NCI-H510A treated with DMSO at 0.1 percent for 48 hours (cell line): ENCODE measurements around the gene LRRTM4.
"Not testable (repeated sequence)": the region's sequence is repeated elsewhere in the genome, so short reads cannot be mapped to it uniquely, and the experiment has no call there.

Experiments used
- DNase-seq: peaks from one replicate; lab custom pipeline; 2025; lab: John Stamatoyannopoulos, UW

The LRRTM4 gene

GRCh38 chr2:77169426-77169825 lies 352.8 kb downstream of the LRRTM4 start:
- no peak for DNase-seq

- not testable (repeated sequence) for DNase-seq
These were observed 358.2 kb downstream of the LRRTM4 start for GRCh38 chr2:77164021-77164420.

GRCh38 chr2:77161009-77161408 lies 361.2 kb downstream of the LRRTM4 start:
- no peak for DNase-seq

DNA sequence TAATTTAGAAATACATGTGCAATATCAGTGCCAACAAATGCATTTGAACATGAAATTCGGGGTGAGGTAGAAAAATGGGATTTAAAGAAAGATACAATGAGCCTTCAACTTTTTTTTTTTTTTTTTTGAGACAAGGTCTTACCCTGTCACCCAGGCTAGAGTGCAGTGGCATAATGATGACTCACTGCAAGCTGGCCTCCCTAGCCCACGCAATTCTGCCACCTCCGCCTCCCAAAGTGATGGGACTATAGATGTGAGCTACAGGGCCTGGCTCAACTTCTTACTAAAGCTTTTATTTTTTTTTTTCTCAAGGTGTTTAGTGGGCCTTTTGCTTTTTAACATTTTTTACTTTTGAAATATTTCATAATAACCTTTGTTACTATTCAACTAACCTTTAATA lies 365.6 kb downstream of the LRRTM4 start:
- no peak for DNase-seq

DNA sequence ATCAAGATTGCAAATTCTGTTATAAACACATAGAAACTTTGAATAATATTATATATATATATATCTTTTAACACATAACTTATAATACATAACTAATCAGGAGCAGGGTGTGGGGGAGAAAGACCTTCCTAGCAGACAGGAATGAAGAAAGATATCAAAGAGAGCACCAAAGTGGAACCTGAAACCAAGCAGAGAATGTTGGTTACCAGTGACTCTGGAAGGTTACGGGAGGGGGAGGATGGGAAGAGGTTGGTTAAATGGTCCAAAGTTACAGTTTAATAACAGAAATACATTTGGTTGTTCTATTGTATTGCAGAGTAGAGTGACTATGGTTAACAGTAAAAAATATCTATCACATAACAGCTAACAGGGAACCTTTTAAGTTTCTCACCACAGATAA lies 366.7 kb downstream of the LRRTM4 start:
- no peak for DNase-seq

DNA sequence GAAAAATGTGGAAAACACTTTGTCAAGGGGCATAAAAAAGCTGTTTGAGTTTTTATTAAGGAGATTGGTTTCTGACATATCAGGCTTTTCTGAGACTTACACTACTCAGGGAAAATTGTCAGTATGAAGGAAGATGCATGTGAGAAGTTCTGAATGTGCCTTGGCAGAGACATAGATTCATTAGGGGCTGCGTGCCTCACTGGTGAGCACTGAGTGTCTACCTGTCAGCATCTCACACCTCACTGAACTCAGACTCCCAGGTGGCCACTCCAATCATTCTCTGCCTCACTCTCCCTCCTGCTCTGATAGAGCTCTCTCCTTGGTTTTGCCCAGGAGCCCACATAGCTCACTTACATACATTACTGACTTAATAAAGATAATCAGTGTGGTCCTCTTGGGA lies 372.6 kb downstream of the LRRTM4 start:
- DNase-seq: no peak

DNA sequence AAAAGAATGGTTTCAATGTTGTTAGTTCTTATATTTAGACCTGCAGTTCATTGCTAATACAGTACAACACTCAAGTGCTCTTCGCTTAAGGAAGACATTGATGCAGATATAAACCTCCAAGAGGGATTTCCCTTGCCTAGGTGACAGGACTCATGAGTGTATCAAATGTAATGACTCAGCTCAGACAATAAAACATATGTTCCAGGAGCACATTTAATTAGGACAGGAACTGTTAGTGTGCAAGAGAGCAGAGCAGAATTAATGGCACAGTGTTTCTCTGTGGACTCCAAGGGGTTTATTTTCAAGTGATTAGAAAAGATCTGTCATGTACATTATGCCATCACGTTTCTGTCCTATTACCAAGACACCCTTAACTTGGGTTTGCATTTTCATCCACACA lies 375.0 kb downstream of the LRRTM4 start:
- peak; percentile 6 for DNase-seq

DNA sequence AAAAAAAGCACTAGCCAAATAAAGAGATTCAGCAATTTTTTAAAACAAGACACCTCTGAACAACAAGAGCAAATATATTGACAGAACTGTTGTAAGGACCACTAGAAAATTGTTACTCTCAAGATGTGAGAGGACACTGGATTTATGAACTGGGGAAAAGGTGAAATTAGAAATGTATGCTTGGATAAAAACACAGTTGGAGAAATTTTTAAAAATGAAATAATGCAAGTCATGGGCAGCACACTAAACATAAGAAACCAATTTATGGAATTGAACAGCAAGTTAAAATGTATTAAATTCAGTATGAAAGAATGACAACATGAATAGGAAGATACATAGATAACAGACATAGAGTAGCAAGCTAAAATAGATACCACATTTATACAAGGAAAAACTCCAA lies 377.4 kb downstream of the LRRTM4 start:
- DNase-seq: no peak

- DNase-seq: no peak
These were observed 380.0 kb downstream of the LRRTM4 start for GRCh38 chr2:77142141-77142540.

GRCh38 chr2:77128479-77128878 lies 393.7 kb downstream of the LRRTM4 start:
- not testable (repeated sequence) for DNase-seq

- no peak for DNase-seq
These were observed 394.8 kb downstream of the LRRTM4 start for GRCh38 chr2:77127345-77127744.

- DNase-seq: no peak
These were observed 400.7 kb downstream of the LRRTM4 start for GRCh38 chr2:77121518-77121917.

- DNase-seq: no peak
These were observed 402.8 kb downstream of the LRRTM4 start for GRCh38 chr2:77119333-77119732.

DNA sequence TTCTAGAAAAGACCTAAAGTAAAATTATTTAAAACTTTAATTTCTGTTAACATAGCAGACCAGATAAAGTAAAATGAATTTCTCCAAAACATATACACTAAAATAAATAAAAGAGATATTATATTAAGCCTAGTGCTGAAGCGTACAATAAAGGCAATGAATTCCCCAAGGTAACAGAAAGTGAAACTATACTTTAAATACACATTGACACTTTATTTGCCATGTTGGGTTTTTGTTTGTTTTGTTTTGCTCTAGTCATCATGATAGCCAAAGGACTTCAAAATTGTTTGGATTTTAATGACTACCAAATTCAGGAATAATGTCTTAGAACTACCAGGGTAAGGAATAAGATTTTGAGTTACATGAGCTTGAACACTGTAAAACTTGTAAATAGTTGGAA lies 413.3 kb downstream of the LRRTM4 start:
- DNase-seq: no peak

DNA sequence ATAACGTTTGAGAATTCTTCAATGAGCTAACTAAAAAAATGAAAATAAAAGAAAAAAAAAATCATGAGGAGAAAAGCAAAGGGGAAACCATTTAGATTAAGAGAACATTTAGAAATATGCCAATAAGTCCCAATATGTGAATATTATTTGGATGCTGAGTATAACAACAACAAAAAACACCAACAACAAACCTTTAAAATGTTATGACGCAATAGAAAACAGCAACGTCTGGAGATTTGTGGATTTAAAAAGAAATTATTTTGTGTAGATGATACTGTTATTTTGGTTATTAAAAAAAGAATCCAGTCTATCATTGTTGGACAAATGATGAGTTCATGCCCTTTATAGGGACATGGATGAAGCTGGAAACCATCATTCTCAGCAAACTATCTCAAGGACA lies 417.2 kb downstream of the LRRTM4 start:
- no peak for DNase-seq

GRCh38 chr2:77104554-77104953 lies 417.6 kb downstream of the LRRTM4 start:
- no peak for DNase-seq

DNA sequence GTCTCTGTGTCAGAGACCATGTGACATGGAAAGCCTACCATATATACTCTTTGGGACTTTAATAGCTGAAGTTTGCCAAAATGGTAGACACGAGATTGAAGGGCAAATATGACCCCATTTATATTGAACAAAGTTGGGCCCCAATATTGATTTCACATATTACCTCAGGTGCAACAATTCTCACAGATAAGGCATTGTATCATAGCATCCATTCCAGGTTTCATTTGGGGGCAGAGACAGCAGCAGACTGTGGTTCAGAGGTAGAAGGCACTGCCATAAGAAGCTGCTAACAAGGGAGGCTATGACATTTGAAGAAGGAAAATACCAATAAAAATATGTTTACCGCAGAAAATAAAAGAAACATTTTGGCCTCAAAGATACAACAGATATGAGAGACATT lies 419.2 kb downstream of the LRRTM4 start:
- DNase-seq: no peak

GRCh38 chr2:77101796-77102452 lies 420.3 kb downstream of the LRRTM4 start:
- no peak for DNase-seq

GRCh38 chr2:77099961-77100360 lies 422.2 kb downstream of the LRRTM4 start:
- DNase-seq: no peak

- DNase-seq: not testable (repeated sequence)
These were observed 426.7 kb downstream of the LRRTM4 start for GRCh38 chr2:77095525-77095924.

- no peak for DNase-seq
These were observed 427.1 kb downstream of the LRRTM4 start for GRCh38 chr2:77095096-77095495.

- not testable (repeated sequence) for DNase-seq
These were observed 433.8 kb downstream of the LRRTM4 start for GRCh38 chr2:77088424-77088823.

GRCh38 chr2:77087987-77088414 lies 434.2 kb downstream of the LRRTM4 start:
- no peak for DNase-seq

DNA sequence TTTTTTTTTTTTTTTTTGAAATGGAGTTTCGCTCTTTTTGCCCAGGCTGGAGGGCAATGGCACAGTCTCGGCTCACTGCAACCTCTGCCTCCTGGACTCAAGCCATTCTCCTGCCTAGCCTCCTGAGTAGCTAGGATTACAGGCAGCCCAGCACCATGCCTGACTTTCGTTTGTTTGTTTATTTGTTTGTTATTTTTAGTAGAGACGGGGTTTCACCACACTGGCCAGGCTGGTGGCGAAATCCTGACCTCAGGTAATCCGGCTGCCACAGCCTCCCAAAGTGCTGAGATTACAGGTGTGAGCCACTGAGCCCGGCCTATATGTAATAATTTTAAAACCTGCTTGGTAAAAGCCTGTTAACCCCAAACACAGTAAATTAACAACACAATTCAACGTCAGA lies 435.7 kb downstream of the LRRTM4 start:
- DNase-seq: no peak
